Fibroblast of lung (primary cell): ENCODE measurements around the gene EMC6. TPM values are rescaled to one million over a fixed set of nuclear protein-coding genes. Genes with fewer than 3 reads are reported as not detected.
A peak's percentile ranks its signal among the peaks of the same experiment; 100 is the strongest.
"Not testable (repeated sequence)": the region's sequence is repeated elsewhere in the genome, so short reads cannot be mapped to it uniquely, and the experiment has no call there.

Experiments used
- DNase-seq, 2 donors: peaks; one replicate each; pipeline versions ENCODE4 v3.0.0 to v3.0.0-alpha.2; 2010; ENCODE audit warnings: low read depth in 2 of 2
- H2AFZ ChIP-seq: 2 replicates; pipeline ENCODE4 v1.5.1; 2012; ENCODE audit warnings: low read length, control low read depth, inconsistent platforms
- H3K27ac ChIP-seq: 2 replicates; pipeline ENCODE4 v1.5.1; 2011; ENCODE audit warnings: low read length, control low read depth; ENCODE audit not compliant: insufficient read depth
- H3K27me3 ChIP-seq: 2 replicates; pipeline ENCODE4 v1.5.1; 2011; ENCODE audit warnings: mild to moderate bottlenecking, low read length; ENCODE audit not compliant: control insufficient read depth, insufficient read depth
- H3K36me3 ChIP-seq: 2 replicates; pipeline ENCODE4 v1.5.1; 2011; ENCODE audit warnings: low read length; ENCODE audit not compliant: control insufficient read depth, insufficient read depth
- H3K4me1 ChIP-seq: 2 replicates; pipeline ENCODE4 v1.5.1; 2011; ENCODE audit warnings: low read length; ENCODE audit not compliant: control insufficient read depth, insufficient read depth; ENCODE audit errors: extremely low read depth
- H3K4me2 ChIP-seq: 2 replicates; pipeline ENCODE4 v1.5.1; 2011; ENCODE audit warnings: low read length, control low read depth; ENCODE audit not compliant: insufficient read depth; ENCODE audit errors: extremely low read depth
- H3K4me3 ChIP-seq, 4 experiments: fragments of 200-600 bp in 1 of 4; sonication (generic) in 1 of 4; replicated peaks in 1 of 4; 2 replicates each; pipeline ENCODE4 v1.5.1; 2011 to 2016; ENCODE audit warnings: low read length in 4 of 4, low read depth in 3 of 4, mild to moderate bottlenecking in 3 of 4, control low read depth in 2 of 4, inconsistent platforms in 1 of 4, mixed read lengths in 1 of 4; ENCODE audit not compliant: insufficient read depth in 1 of 4; ENCODE audit errors: control extremely low read depth in 1 of 4
- H3K79me2 ChIP-seq: 2 replicates; pipeline ENCODE4 v1.5.1; 2012; ENCODE audit warnings: mild to moderate bottlenecking, low read length, inconsistent platforms; ENCODE audit not compliant: control insufficient read depth, insufficient read depth
- H3K9ac ChIP-seq: 2 replicates; pipeline ENCODE4 v1.5.1; 2011; ENCODE audit warnings: mild to moderate bottlenecking, low read length, control low read depth; ENCODE audit not compliant: insufficient read depth
- H3K9me3 ChIP-seq: 2 replicates; pipeline ENCODE4 v1.5.1; 2012; ENCODE audit warnings: low read depth, low read length; ENCODE audit not compliant: control insufficient read depth, insufficient read depth
- H4K20me1 ChIP-seq: 2 replicates; pipeline ENCODE4 v1.5.1; 2011; ENCODE audit warnings: low read length; ENCODE audit not compliant: control insufficient read depth, insufficient read depth; ENCODE audit errors: extremely low read depth
- CTCF ChIP-seq, 2 donors: IDR thresholded peaks in 1 of 2; conservative IDR thresholded peaks in 1 of 2; 1 replicate in 1 of 2; 2 replicates in 1 of 2; pipeline ENCODE4 v1.5.1; 2011 to 2012; ENCODE audit warnings: low read length in 2 of 2, control low read depth in 1 of 2, inconsistent platforms in 1 of 2, low read depth in 1 of 2, mild to moderate bottlenecking in 1 of 2
- EZH2 ChIP-seq: IDR thresholded peaks from 2 replicates; pipeline ENCODE4 v1.5.1; 2012; ENCODE audit warnings: low read length, control low read depth, mild to moderate bottlenecking; ENCODE audit errors: missing control alignments
- polyA plus RNA-seq, 2 donors: library from polyadenylated mRNA; depleted of rRNA in 1 of 2; stranded (reverse) in 1 of 2; unstranded in 1 of 2; fragments of >200 nt; gene quantifications; 2 replicates each; pipeline ENCODE4 v1.2.1, GENCODE V29; 2011 to 2012; ENCODE audit warnings: missing spikeins in 1 of 2
- total RNA-seq: library from RNA; depleted of rRNA; stranded (reverse); fragments of >200 nt; gene quantifications from 2 replicates; pipeline ENCODE4 v1.2.1, GENCODE V29; 2014

Gene EMC6
- total and polyA plus RNA-seq, 2 donors (not counting 1 experiment from before 2014, with no cell fraction given), result 15.4 to 20.6 TPM

- no peaks in the 10 kb centered on the region for H4K20me1 ChIP-seq
- H3K9me3 ChIP-seq, result no peaks in the 10 kb centered on the region
- H3K27ac ChIP-seq, result no peak overlapping the region
- no peak overlapping the region for H3K4me2 ChIP-seq
- no peaks in the 10 kb centered on the region for H3K4me1 ChIP-seq
- no peak for DNase-seq
- no peak overlapping the region for H3K4me3 ChIP-seq
- no peak overlapping the region for H2AFZ ChIP-seq
- H3K9ac ChIP-seq, result no peak overlapping the region
- no peaks in the 10 kb centered on the region for H3K36me3 ChIP-seq
- H3K27me3 ChIP-seq, result no peaks in the 10 kb centered on the region
- TF ChIP-seq EZH2, result no peak
- no peak for TF ChIP-seq CTCF (conservative IDR thresholded peaks at IDR 0.05 in 1 of 2, IDR thresholded peaks at IDR 0.05 in 1 of 2; ENCODE audit: low read depth in 1 of 2, low read length in 2 of 2)
- no peaks in the 10 kb centered on the region for H3K79me2 ChIP-seq
Observed at GRCh38 chr17:3704931-3705717, 36.5 kb downstream of the EMC6 start.

GRCh38 chr17:3705718-3705984 lies 37.0 kb downstream of the EMC6 start:
- not testable (repeated sequence) for H3K9me3 ChIP-seq, DNase-seq, H3K9ac ChIP-seq, H4K20me1 ChIP-seq, H3K27me3 ChIP-seq, H3K36me3 ChIP-seq, H3K4me1 ChIP-seq, H3K4me3 ChIP-seq, H2AFZ ChIP-seq, H3K79me2 ChIP-seq, H3K4me2 ChIP-seq, H3K27ac ChIP-seq

DNA sequence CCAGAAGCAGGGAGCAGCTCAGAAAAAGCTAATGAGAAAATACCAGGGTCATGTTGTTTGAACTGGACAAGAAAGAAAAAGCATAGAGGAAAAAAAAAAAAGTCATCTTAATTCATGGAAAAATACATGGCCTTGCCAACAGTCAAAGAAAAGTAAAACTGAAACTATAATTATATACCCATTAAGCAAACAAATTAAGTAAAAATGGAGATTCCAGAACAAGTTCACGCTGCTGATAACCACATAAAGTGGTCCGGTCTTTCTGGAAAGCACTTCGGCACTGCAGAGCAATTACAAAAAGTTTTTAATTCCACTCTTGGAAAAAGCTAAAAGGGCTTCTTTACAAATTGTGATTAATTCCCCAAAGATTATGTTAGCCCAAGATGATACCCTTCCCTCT lies 39.8 kb downstream of the EMC6 start:
- no peak overlapping the region for H3K4me2 ChIP-seq
- no peaks in the 10 kb centered on the region for H3K27me3 ChIP-seq
- no peaks in the 10 kb centered on the region for H3K4me1 ChIP-seq
- DNase-seq, result no peak
- TF ChIP-seq EZH2, result no peak
- H3K27ac ChIP-seq, result no peak overlapping the region
- H3K9ac ChIP-seq, result no peak overlapping the region
- H3K9me3 ChIP-seq, result no peaks in the 10 kb centered on the region
- no peak overlapping the region for H2AFZ ChIP-seq
- H3K79me2 ChIP-seq, result no peaks in the 10 kb centered on the region
- no peaks in the 10 kb centered on the region for H4K20me1 ChIP-seq
- no peak overlapping the region for H3K4me3 ChIP-seq
- no peaks in the 10 kb centered on the region for H3K36me3 ChIP-seq

DNA sequence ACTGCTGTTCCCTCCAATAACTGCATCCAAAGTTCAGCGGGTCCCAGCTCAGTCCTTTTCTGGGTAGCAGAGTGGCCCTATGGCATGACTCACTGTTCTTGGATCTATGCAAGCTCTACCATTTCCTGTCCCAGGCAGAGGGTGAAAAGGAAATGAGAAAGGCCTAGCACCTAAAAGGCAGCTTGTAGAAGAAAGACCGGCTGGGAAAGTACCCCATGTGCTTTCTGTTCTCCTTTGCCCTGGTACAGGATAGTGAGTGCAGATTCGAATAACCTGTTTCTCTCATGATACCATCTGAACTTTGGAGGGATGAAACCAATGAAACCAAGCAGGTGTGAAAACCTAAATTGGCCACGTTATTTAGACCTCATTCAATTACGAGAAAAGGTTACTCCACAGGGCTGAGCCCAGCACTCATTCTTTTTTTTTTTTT lies 42.4 kb downstream of the EMC6 start:
- Histone ChIP-seq H3K4me1 (no peaks in the 10 kb centered on the region), H4K20me1 (no peaks in the 10 kb centered on the region), H3K4me2 (no peak overlapping the region), H2AFZ (no peak overlapping the region), H3K4me3 (no peak overlapping the region), H3K27ac (no peak overlapping the region), H3K36me3 (no peaks in the 10 kb centered on the region), H3K79me2 (no peaks in the 10 kb centered on the region), H3K27me3 (no peaks in the 10 kb centered on the region), H3K9ac (no peak overlapping the region), H3K9me3 (no peaks in the 10 kb centered on the region)
- no peak for TF ChIP-seq CTCF (conservative IDR thresholded peaks at IDR 0.05 in 1 of 2, IDR thresholded peaks at IDR 0.05 in 1 of 2; ENCODE audit: low read depth in 1 of 2, low read length in 2 of 2)
- TF ChIP-seq EZH2, result no peak
- peak; percentile 52 to 73 for DNase-seq
